Prostate gland (tissue), 2 donors: ENCODE results near the gene FA2H.

Source experiments
- POLR2A ChIP-seq: fragments of 450-650 bp; IDR thresholded peaks from one replicate; pipeline ENCODE4 v1.6.1; 2016; ENCODE audit warnings: antibody characterized with exemption, mild to moderate bottlenecking
- POLR2AphosphoS5 ChIP-seq: sonication (generic); formaldehyde crosslinking; IDR thresholded peaks from one replicate; pipeline ENCODE4 v1.6.1; 2017; ENCODE audit warnings: antibody characterized with exemption
- TF ChIP-seq, protein P1 (sequence below), 4 experiments: fragments of 200-600 bp in 2 of 4; fragments of 450-650 bp in 2 of 4; sonication (generic) in 2 of 4; IDR thresholded peaks; 1 replicate in 3 of 4; 2 replicates in 1 of 4; pipeline ENCODE4 v1.5.1; 2016 to 2019; ENCODE audit warnings: antibody characterized with exemption in 4 of 4, mild to moderate bottlenecking in 2 of 4, moderate library complexity in 2 of 4

DNA sequence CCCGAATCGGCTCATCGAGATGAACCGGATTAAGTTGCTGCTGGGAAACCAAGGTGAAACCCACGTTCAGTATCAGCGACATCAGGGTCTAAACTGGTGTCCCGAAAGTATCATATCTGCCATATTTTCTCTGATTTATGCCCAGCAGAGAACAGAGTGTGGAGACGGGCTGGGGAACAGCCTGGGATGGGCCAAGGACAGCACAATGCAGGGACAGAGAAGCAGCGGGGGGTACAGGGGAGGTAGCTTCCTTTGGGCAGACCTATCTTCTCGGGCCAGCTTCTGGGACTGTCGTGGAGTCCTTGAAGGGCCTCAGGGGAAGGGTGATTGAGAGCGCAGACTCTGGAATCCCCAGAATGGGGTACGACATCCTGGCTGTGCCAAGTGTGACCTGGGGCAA is 56.5 kb downstream of the FA2H start:
- TF ChIP-seq, protein P1, sequence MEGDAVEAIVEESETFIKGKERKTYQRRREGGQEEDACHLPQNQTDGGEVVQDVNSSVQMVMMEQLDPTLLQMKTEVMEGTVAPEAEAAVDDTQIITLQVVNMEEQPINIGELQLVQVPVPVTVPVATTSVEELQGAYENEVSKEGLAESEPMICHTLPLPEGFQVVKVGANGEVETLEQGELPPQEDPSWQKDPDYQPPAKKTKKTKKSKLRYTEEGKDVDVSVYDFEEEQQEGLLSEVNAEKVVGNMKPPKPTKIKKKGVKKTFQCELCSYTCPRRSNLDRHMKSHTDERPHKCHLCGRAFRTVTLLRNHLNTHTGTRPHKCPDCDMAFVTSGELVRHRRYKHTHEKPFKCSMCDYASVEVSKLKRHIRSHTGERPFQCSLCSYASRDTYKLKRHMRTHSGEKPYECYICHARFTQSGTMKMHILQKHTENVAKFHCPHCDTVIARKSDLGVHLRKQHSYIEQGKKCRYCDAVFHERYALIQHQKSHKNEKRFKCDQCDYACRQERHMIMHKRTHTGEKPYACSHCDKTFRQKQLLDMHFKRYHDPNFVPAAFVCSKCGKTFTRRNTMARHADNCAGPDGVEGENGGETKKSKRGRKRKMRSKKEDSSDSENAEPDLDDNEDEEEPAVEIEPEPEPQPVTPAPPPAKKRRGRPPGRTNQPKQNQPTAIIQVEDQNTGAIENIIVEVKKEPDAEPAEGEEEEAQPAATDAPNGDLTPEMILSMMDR (IDR thresholded peaks at IDR 0.05), result no peak
- TF ChIP-seq POLR2A (no peak), POLR2AphosphoS5 (no peak)
